SK-N-SH treated with all-trans-retinoic acid at 6 μM for 48 hours (cell line): Measurements from ENCODE around the gene CTH.

Experiments
- PPARA ChIP-seq: fragments of 250-450 bp; sonication (Bioruptor Pico); IDR thresholded peaks from 2 replicates; pipeline ENCODE4 v1.5.0; 2020; ENCODE audit warnings: mild to moderate bottlenecking, borderline replicate concordance
- ZC3H10 ChIP-seq: fragments of 250-450 bp; sonication (Bioruptor Pico); IDR thresholded peaks from 2 replicates; pipeline ENCODE4 v1.5.1; 2021; ENCODE audit warnings: mild to moderate bottlenecking, moderate library complexity
- ZFP3 ChIP-seq: fragments of 250-450 bp; sonication (Bioruptor Pico); IDR thresholded peaks from 2 replicates; pipeline ENCODE4 v1.5.0; 2020; ENCODE audit warnings: mild to moderate bottlenecking, moderate library complexity
- ZFP30 ChIP-seq: fragments of 450-650 bp; formaldehyde crosslinking; IDR thresholded peaks from 2 replicates; pipeline ENCODE4 v1.5.0; 2022; ENCODE audit warnings: mild to moderate bottlenecking, moderate library complexity

DNA sequence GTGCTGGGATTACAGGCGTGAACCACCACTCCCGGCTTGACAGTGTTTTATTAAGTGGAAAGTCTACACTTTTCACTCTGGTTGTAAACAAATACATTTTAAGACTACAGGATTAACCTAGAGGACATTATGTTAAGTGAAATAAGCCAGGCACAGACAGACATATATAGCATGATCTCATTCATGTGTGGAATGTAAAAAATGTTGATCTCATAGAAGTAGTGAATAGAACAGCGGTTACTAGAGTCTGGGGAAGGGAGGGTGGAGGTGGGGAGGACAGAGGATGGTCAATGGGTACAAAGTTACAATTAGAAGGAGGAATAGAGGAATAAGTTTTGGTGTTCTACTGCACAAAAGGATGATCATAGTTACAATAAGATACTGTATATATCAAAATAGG lies 16.9 kb downstream of the CTH start:
- TF ChIP-seq PPARA (no peak), ZFP30 (CRISPR knock-in tag) (no peak), ZFP3 (CRISPR knock-in tag) (no peak), ZC3H10 (CRISPR knock-in tag) (no peak)
